GM19463 (cell line): ENCODE data around the gene CBR1.

Experiments
- ATAC-seq: cut with Tn5 transposase; IDR thresholded peaks from one replicate; pipeline ENCODE4 v1.9.1; 2021; ENCODE audit warnings: mild to moderate bottlenecking, moderate library complexity; ENCODE audit not compliant: unreplicated experiment

Gene CBR1

DNA sequence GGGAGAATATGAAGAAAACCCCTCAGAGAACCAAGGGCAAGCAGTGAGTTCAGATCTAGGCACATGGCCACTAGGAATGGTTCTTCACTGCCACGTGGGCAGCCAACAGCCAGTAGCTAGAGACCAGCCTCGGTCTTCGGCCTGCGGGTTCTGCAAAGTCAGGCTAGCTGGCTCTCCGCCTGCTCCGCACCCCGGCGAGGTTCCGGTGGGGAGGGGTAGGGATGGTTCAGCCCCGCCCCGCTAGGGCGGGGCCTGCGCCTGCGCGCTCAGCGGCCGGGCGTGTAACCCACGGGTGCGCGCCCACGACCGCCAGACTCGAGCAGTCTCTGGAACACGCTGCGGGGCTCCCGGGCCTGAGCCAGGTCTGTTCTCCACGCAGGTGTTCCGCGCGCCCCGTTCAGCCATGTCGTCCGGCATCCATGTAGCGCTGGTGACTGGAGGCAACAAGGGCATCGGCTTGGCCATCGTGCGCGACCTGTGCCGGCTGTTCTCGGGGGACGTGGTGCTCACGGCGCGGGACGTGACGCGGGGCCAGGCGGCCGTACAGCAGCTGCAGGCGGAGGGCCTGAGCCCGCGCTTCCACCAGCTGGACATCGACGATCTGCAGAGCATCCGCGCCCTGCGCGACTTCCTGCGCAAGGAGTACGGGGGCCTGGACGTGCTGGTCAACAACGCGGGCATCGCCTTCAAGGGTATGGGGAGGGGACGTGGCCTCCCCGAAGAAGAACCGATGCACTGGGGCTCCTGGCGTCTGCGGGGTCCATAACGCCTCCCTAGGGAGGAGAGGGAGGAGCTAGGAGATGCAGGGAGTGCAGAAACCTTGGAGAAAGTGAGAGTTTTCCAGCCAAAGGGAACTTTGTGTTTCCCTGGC is at the start of gene CBR1:
CBR1 (plus strand) TSS at position 312 of the 871 bp plus-strand sequence; CDS start at position 404, 92 bp downstream.
- ATAC-seq: peak; percentile 97

DNA sequence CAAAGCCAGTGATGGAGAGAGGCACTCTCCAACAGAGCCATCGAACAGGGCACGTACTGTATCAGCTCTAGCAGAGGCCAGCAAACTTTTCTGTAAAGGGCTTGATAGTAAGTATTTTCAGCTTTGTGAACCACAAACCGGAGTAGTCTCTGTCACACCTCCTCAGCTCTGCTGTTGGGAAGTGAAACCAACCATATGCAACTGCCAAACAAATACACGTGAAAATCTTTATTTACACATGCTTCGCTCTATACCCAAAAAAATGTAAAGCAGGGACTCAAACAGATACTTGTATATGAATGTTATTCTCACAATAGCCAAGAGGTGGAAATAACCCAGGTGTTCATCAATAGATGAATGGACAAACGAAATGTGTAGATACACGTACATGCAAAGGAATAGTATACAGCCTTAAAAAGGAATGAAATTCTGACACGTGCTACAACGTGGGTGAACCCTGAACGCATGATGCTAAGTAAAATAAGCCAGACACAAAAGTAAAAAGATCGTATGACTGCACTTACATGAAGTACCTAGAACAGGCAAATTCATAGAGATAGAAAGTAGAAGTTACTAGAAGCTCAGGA is 48.5 kb upstream of the CBR1 start:
- ATAC-seq: no peak

GRCh38 chr21:36022427-36023091 is 47.3 kb upstream of the CBR1 start:
- no peak for ATAC-seq

GRCh38 chr21:36023092-36023480 is 46.7 kb upstream of the CBR1 start:
- no peak for ATAC-seq

- ATAC-seq: no peak
Measured at GRCh38 chr21:36024782-36025181, 45.0 kb upstream of the CBR1 start.

DNA sequence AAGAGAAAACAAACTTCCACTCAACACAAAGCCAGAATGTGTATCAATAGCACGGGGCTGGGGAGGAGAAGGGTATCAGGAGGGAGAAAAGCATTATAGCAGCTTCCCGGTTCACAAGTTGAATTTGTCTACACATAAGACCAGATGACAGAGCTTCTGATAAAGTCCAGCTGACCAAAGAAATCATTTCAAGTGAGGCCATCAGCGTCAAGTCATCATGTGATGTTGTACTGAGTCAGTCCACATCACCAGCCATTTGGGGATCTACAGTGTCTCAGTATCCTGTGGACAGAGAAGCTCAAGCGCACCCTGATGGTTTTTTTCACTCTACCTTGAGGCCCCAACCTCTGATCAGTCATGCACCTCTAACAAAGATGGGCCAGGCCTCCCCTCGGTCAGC is 42.5 kb upstream of the CBR1 start:
- ATAC-seq: no peak

DNA sequence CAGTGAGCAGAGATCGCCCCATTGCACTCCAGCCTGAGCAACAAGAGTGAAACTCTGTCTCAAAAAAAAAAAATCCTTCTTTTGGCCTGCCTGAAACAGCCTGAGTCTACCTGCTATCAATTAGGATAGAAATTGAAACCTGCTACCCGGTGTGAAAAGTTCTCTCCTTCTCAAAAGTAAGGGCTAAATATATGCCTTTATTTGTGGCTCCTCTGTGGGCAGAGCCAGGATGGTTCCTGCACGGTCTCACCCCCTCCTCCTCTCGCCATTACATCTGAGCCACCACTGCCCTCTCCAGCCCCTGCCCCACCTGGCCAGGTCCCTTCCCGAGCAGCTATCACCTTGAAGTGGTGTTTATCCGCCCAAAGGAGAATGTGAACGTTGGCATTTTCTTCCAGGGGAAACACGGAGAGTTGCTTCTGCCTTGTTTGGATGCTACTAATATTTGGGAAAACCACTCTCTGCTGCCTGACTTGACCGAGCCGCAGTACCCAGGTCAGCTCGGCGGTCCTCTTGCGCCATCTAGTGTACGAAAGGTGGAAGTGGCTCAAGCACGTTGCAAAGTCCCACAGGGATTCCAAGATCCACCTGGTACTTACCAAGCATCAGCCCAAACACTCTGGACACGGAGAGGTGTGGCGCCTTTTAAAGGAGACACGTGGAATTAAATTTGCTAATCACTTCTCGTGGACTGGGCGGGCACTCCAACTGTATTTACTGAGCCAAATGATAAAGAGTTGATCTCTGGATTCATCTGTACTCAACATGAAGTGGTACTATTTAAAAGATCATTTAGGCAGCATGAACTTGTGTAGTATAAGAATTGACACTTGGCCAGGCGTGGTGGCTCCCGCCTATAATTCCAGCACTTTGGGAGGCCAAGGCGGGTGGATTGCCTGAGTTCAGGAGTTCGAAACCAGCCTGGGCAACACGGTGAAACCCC is 41.4 kb upstream of the CBR1 start:
- ATAC-seq: peak; percentile 76

- no peak for ATAC-seq
Measured at GRCh38 chr21:36029309-36029708, 40.5 kb upstream of the CBR1 start.

- ATAC-seq: no peak
Measured at GRCh38 chr21:36030581-36031189, 39.1 kb upstream of the CBR1 start.

GRCh38 chr21:36032647-36033406 is 37.0 kb upstream of the CBR1 start:
- ATAC-seq: no peak

GRCh38 chr21:36034211-36034913 is 35.5 kb upstream of the CBR1 start:
- no peak for ATAC-seq

- no peak for ATAC-seq
Measured at GRCh38 chr21:36035381-36035791, 34.4 kb upstream of the CBR1 start.

DNA sequence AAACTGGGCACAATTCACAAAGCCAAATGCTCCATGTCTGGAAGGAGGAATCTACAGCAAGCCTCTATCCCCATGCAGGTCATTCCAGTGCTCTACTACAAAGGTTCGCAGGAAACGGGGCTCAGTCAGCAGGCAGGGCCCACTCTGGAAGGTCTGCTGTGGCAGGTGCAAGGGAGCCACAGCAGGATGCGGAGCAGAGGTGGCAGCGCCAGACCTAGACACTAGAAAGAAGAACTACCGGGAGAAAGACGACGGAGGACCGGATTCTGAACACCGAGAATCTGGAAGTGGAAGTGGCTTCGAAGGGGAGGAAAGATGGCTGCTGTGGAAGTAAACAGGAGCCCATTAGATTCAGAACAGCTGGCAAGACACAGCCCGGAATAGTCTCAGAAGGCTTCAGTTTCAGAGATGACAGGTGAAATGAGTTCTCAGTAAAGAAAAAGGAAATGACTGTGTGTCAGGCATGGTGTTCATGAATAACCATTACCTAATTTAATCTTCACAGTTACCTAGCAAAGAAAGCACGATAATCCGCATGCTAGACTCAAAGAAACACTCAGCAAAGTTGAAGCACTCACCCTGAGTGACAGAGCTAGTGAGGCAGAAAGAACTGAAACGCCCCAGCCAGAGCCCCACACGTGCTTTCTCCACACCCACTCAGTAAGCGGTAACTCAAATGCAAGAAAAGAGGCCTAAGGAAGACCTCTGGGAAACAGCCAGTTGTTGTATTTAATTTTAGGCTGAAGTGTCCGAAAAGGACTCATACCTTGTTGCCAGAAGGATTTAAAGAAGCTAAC is 30.9 kb upstream of the CBR1 start:
- no peak for ATAC-seq

DNA sequence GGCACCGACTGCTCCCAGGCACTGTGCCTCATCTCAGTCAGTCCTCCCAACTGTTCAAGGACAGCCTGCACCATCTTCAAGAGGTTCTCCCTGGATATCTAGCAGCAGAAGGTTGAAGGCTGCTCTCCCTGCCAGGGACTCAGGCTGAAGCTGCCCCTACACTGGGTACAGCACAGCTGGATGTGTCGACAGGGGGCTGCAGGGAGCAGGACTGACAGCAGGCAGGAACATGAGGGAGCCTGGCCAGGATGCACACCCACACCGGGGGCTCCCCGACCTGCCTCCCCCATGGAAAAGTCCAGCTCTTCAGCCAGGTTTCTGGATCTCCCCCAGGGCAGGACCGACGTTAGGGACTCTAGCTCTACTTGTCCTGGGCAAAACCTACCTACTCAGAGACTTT is 30.0 kb upstream of the CBR1 start:
- ATAC-seq: no peak

DNA sequence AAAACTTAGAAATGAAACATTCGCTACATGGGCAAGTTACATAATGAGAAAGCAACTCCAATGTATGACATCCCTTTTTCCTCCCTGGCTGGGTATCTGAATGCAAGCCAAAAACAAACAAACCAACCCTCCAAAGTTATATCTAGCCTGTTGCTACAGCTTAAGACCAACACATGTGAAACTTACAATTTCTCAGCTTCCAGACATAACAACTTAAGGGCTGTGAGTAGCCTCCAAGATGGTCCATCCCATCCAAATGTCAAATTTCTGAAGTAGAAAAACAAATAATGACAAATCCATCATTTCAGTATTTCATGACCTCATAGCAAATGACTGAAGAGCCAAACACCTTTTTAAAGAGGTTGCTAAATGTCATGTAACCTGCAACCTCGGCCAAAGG is 29.4 kb upstream of the CBR1 start:
- no peak for ATAC-seq

DNA sequence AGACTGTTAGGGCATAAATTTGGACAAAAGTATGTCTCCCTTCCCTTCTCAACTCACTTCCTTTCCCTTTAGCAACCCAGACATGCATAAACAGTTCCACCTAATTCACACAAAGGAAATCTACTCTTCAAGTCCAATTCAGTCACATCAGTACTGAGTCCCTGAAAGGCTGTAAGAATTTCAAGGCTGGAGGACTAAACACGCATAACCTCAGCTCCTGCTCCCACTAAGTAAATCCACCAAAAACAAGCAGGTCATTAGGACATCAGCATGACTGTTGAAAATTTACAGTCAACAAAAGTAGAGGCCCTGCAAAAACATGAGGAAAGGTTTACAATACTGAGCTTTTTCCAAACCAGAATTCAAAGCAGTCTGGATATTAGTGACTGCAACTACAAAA is 27.9 kb upstream of the CBR1 start:
- ATAC-seq: no peak

DNA sequence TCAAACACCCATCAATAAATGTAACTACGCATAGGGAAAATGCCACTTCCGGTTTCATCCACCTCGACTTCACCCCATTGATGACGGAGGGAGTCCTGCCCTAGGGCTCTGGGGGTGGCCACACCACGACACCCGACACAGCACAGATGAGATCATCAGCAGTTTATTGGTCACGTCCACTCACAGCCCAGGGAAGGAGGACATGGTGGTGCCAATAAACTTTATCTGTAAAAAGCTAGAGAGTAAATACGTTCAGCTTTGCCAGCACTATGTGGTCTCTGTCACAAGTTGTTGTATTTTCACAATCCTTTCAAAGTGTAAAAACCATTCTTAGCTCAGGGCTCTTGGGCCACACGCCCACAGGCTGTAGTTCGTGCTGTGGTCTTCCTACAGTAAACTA is 25.8 kb upstream of the CBR1 start:
- ATAC-seq: no peak

DNA sequence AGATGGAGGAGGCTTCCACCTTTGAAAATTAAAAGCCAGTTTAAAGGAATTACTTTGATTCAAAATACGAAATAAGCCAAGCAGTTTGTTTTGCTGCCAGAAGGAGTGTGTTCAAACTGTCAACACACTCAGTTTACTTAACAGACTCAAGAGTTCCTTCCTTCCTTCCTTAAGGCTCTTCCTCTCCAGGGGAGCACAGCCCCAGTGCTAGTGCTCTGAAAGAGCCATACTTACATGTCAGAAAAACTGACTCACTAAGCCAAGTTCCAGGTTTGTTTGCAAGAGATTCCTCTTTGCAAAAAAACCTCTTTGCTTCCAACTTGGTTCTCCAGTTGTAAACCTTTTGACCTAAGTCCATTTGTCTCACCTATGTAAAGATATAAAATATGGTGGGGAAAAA is 23.8 kb upstream of the CBR1 start:
- no peak for ATAC-seq
